ENCODE measurements around the gene WSB2. TPM values are rescaled to one million over a fixed set of nuclear protein-coding genes. Genes with fewer than 3 reads are reported as not detected.

The WSB2 gene
- total and polyA plus RNA-seq, 11 donors = 51.8 to 162 (median 105) TPM

DNA sequence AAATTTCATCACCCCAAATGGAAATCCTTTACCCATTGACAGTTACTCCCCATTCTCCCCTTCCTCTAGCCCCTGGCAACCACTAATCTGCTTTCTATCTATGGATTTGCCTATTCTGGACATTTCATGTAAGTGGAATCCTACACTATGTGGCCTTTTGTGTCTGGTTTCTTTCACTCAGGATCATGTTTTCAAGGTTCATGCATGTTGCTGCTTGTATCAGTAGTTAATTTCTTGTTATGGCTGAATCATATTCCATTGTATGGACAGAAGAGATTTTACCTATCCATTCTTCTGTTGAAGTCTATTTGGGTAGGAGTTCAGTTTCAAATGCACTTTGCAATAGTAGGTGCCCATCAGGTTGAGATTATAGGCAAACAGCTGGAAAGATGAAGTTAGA is 43.1 kb downstream of the WSB2 start:
- DNase-seq = no peak
- intact Hi-C loops (cut with DNase I) = loop anchor here in 4 of 10 donors (2.0 to 10.0 kb wide), 4 partner anchors 43 to 143 kb away; partner anchors contain the start of gene WSB2 (in 3 of the 4)
- Histone ChIP-seq H3K4me3 (peak overlapping the region in 1 of 12 donors; percentile 91), H3K27ac (no peak overlapping the region), H3K9me3 (no peaks in the 10 kb centered on the region), H3K4me1 (peaks cover 0 to 19% (median 10%) of the 10 kb centered on the region in 12 donors), H3K27me3 (no peaks in the 10 kb centered on the region), H3K36me3 (peaks cover 0 to 44% (median 33%) of the 10 kb centered on the region in 9 donors)
- no peak for TF ChIP-seq POLR2A (IDR thresholded peaks at IDR 0.05)
- TF ChIP-seq, protein P1, sequence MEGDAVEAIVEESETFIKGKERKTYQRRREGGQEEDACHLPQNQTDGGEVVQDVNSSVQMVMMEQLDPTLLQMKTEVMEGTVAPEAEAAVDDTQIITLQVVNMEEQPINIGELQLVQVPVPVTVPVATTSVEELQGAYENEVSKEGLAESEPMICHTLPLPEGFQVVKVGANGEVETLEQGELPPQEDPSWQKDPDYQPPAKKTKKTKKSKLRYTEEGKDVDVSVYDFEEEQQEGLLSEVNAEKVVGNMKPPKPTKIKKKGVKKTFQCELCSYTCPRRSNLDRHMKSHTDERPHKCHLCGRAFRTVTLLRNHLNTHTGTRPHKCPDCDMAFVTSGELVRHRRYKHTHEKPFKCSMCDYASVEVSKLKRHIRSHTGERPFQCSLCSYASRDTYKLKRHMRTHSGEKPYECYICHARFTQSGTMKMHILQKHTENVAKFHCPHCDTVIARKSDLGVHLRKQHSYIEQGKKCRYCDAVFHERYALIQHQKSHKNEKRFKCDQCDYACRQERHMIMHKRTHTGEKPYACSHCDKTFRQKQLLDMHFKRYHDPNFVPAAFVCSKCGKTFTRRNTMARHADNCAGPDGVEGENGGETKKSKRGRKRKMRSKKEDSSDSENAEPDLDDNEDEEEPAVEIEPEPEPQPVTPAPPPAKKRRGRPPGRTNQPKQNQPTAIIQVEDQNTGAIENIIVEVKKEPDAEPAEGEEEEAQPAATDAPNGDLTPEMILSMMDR (IDR thresholded peaks at IDR 0.05) = no peak
- ATAC-seq = no peak

DNA sequence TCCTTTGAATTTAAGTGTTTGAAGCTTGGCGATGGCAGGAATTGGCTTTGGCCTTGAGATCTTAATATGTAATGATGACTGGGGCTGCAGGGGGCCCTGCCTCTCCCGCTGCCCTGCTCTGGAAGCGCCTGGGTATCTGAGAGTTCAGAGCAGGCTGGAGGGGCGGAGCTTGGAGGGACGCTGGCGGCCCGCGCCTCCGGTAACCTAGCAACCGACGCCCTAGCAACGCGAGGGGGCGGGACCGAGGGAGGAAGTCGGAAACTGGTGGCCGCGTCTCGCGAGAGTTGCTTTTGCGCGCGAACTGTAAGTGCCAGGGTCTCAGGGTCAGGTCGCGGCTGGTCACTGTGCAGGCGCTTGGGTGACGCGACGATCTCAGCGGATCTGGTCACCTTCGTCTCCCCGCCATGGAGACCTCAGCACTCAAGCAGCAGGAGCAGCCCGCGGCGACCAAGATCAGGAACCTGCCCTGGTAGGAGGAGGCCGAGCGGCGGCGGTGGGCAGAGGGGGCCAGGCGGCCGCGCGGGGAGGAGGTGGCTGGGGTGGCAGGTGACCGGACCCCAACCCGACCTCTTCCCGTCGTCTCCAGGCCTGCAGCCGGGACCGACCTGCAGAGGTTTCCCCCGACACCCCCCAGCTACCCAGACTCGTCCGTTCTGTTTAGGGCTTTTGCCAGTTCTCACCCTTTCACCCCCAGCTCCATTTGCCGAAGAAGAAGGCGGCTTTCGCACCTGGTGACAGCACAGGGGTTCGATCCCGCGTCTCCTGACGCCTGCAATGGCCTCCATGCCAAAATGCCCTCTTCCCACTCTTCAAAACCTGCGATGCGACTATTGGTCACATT is 44.3 kb downstream of the WSB2 start, which contains the start of gene RFC5:
Gene RFC5 (plus strand): TSS at position 280 of the 841 bp plus-strand sequence. CDS start 125 bp downstream, at position 405.
- H3K9me3 ChIP-seq = no peaks in the 10 kb centered on the region
- ATAC-seq (peak; percentile 99 to 100 (median 100)), DNase-seq (peak; percentile 98 to 99 (median 99))
- peak in 1 of 2 donors; percentile 20 for TF ChIP-seq POLR2A (IDR thresholded peaks at IDR 0.05)
- TF ChIP-seq, protein P1 (IDR thresholded peaks at IDR 0.05) = peak in 1 of 12 donors; percentile 4
- H3K4me3 ChIP-seq = peak within 1 kb of the TSS; percentile 73 to 99 (median 88)
- H3K36me3 ChIP-seq = peaks cover 0 to 31% (median 21%) of the 10 kb centered on the region in 9 donors
- H3K27ac ChIP-seq = peak within 1 kb of the TSS in 7 of 12 donors; percentile 5 to 73 (median 55)
- H3K27me3 ChIP-seq = no peaks in the 10 kb centered on the region
- peaks cover 0 to 19% (median 10%) of the 10 kb centered on the region in 12 donors for H3K4me1 ChIP-seq
- intact Hi-C loops (cut with DNase I) = loop anchor here in 4 of 10 donors (1.0 to 10.0 kb wide), 5 partner anchors 44 to 142 kb away; partner anchors contain the start of gene WSB2 (in 3 of the 4)
- WGBS, 4 donors = 0 to 1% (median 0%) methylated on average over 50 to 61 of the region's 61 CpGs

DNA sequence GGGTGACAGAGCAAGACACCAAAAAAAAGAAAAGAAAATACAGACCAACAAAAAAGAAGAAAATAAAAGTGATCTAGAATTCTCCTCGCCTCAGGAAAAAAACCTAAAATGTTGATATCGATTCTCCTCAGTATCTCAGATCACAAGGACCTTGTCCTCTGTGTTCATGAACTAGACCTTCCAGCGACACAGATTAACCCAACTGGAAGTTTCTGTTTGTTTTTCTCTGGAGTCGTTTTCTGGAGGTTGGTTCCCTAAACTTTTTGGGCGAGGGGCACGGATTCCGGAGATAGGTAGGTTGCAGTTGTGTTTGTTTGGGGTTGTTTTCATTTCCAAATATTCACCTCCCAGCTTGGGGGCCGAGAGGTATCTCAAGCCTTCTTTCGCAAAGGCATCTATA is 45.0 kb downstream of the WSB2 start:
- no peaks in the 10 kb centered on the region for H3K27me3 ChIP-seq
- H3K27ac ChIP-seq = no peak overlapping the region
- intact Hi-C loops (cut with DNase I) = loop anchor here in 4 of 10 donors (1.0 to 10.0 kb wide), 5 partner anchors 45 to 141 kb away; partner anchors contain the start of gene WSB2 (in 3 of the 4)
- peaks cover 0 to 19% (median 10%) of the 10 kb centered on the region in 12 donors for H3K4me1 ChIP-seq
- no peak for ATAC-seq
- no peak for TF ChIP-seq POLR2A (IDR thresholded peaks at IDR 0.05)
- TF ChIP-seq, protein P1 (IDR thresholded peaks at IDR 0.05) = no peak
- H3K36me3 ChIP-seq = peaks cover 0 to 24% (median 17%) of the 10 kb centered on the region in 9 donors
- H3K4me3 ChIP-seq = peak overlapping the region in 11 of 12 donors; percentile 73 to 99 (median 89)
- no peaks in the 10 kb centered on the region for H3K9me3 ChIP-seq
- WGBS, 4 donors = 42 to 46% (median 44%) methylated on average over 9 of the region's 9 CpGs
- DNase-seq = no peak

DNA sequence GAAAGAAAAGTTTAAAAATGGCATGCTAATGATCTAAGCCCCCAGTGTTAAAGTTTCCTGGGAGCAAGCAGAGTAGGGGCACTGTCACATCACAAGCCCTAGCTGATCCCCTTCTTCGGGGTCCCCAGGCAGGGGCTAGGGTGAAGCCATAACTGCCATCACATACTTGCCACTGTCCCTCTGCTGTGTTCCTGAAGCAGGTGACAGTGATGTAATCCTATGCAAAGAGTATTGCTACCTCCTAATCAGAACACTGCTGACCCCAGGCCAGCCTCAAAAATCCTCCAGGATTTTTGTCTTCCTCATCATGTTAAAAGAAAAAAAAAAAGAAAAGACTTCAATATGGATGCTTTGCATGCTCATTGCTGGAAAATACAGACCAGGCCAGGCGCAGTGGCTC is 45.7 kb downstream of the WSB2 start:
- intact Hi-C loops (cut with DNase I) = loop anchor here in 3 of 10 donors (5.0 to 10.0 kb wide), 2 partner anchors 47 to 141 kb away; partner anchors contain the start of gene WSB2 (in 2 of the 3)
- no peak for DNase-seq
- H3K27ac ChIP-seq = no peak overlapping the region
- no peak overlapping the region for H3K4me3 ChIP-seq
- peaks cover 0 to 19% (median 10%) of the 10 kb centered on the region in 12 donors for H3K4me1 ChIP-seq
- peaks cover 0 to 17% (median 12%) of the 10 kb centered on the region in 9 donors for H3K36me3 ChIP-seq
- H3K9me3 ChIP-seq = no peaks in the 10 kb centered on the region
- TF ChIP-seq POLR2A (IDR thresholded peaks at IDR 0.05) = no peak
- TF ChIP-seq, protein P1 (IDR thresholded peaks at IDR 0.05) = no peak
- 85 to 97% (median 93%) methylated on average over 2 of the region's 2 CpGs for WGBS, 4 donors
- no peaks in the 10 kb centered on the region for H3K27me3 ChIP-seq
- no peak for ATAC-seq
